GM10266 (cell line): ENCODE measurements around the gene TMEM239.

Source experiments
- DNase-seq: peaks from one replicate; pipeline ENCODE4 v3.0.0; 2012; ENCODE audit errors: extremely low spot score
- CTCF ChIP-seq: IDR thresholded peaks from 2 replicates; pipeline ENCODE4 v1.5.1; 2012; ENCODE audit warnings: mild to moderate bottlenecking, low read depth; ENCODE audit not compliant: control insufficient read depth, insufficient read depth; ENCODE audit errors: missing control alignments

TMEM239 gene

GRCh38 chr20:2840967-2841531 is 24.9 kb downstream of the TMEM239 start:
- TF ChIP-seq CTCF, result no peak
- peak; percentile 70 for DNase-seq

GRCh38 chr20:2845607-2846006 is 29.4 kb downstream of the TMEM239 start:
- TF ChIP-seq CTCF, result no peak
- DNase-seq, result no peak

GRCh38 chr20:2846698-2847097 is 30.5 kb downstream of the TMEM239 start:
- TF ChIP-seq CTCF, result no peak
- no peak for DNase-seq

GRCh38 chr20:2847802-2848201 is 31.6 kb downstream of the TMEM239 start:
- no peak for DNase-seq
- no peak for TF ChIP-seq CTCF

- TF ChIP-seq CTCF, result no peak
- DNase-seq, result no peak
Measured at GRCh38 chr20:2849529-2849928, 33.4 kb downstream of the TMEM239 start.

- TF ChIP-seq CTCF, result no peak
- DNase-seq, result no peak
Measured at GRCh38 chr20:2851086-2851485, 34.9 kb downstream of the TMEM239 start.

GRCh38 chr20:2858591-2858990 is 42.4 kb downstream of the TMEM239 start:
- no peak for DNase-seq
- TF ChIP-seq CTCF, result no peak
